DND-41 (cell line): ENCODE measurements around the gene SCN5A.

Source experiments
- ATAC-seq: fragments of 200-7000 bp; cut with Tn5 transposase; 3 replicates; pipeline ENCODE4 v1.9.1; 2021; ENCODE audit warnings: low read depth; ENCODE audit not compliant: insufficient read depth
- DNase-seq: peaks from one replicate; pipeline ENCODE4 v3.0.0-alpha.2; 2020
- H2AFZ ChIP-seq: 2 replicates; pipeline ENCODE4 v1.6.0; 2012; ENCODE audit warnings: low read depth, low read length
- H3K27ac ChIP-seq: 2 replicates; pipeline ENCODE4 v1.5.1; 2012; ENCODE audit warnings: low read length, inconsistent platforms
- H3K27me3 ChIP-seq: fragments of 200-600 bp; sonication (generic); 2 replicates; pipeline ENCODE4 v1.6.0; 2012; ENCODE audit warnings: low read length, mild to moderate bottlenecking, inconsistent platforms; ENCODE audit not compliant: insufficient read depth, poor library complexity
- H3K36me3 ChIP-seq: 2 replicates; pipeline ENCODE4 v1.5.1; 2012; ENCODE audit warnings: low read length, inconsistent platforms; ENCODE audit not compliant: insufficient read depth
- H3K4me1 ChIP-seq: 2 replicates; pipeline ENCODE4 v1.5.1; 2012; ENCODE audit warnings: mild to moderate bottlenecking, low read length; ENCODE audit not compliant: insufficient read depth
- H3K4me2 ChIP-seq: 2 replicates; pipeline ENCODE4 v1.6.0; 2012; ENCODE audit warnings: mild to moderate bottlenecking, moderate library complexity, low read length, inconsistent platforms; ENCODE audit not compliant: insufficient read depth
- H3K4me3 ChIP-seq, 2 experiments: fragments of 200-600 bp in 1 of 2; shearing (Covaris generic) in 1 of 2; 2 replicates each; pipeline ENCODE4 v1.5.1; 2012 to 2016; ENCODE audit warnings: inconsistent platforms in 2 of 2, low read length in 2 of 2, mild to moderate bottlenecking in 2 of 2, low read depth in 1 of 2, moderate library complexity in 1 of 2
- H3K79me2 ChIP-seq: 2 replicates; pipeline ENCODE4 v1.6.0; 2012; ENCODE audit warnings: low read length, inconsistent platforms; ENCODE audit not compliant: insufficient read depth
- H3K9ac ChIP-seq: 2 replicates; pipeline ENCODE4 v1.6.0; 2012; ENCODE audit warnings: low read depth, mild to moderate bottlenecking, inconsistent platforms, low read length, moderate library complexity
- H3K9me3 ChIP-seq: 2 replicates; pipeline ENCODE4 v1.5.1; 2012; ENCODE audit warnings: low read length, moderate library complexity, mild to moderate bottlenecking, inconsistent platforms; ENCODE audit not compliant: insufficient read depth, severe bottlenecking
- H4K20me1 ChIP-seq: 2 replicates; pipeline ENCODE4 v1.6.0; 2012; ENCODE audit warnings: low read length; ENCODE audit not compliant: insufficient read depth
- EZH2 ChIP-seq: IDR thresholded peaks from 3 replicates; pipeline ENCODE4 v1.6.1; 2012; ENCODE audit warnings: borderline replicate concordance, low read depth, mild to moderate bottlenecking, moderate library complexity, low read length, inconsistent platforms; ENCODE audit not compliant: severe bottlenecking
- TF ChIP-seq, protein P1 (sequence below): IDR thresholded peaks from 2 replicates; pipeline ENCODE4 v1.5.1; 2012; ENCODE audit warnings: borderline replicate concordance, low read length, moderate library complexity, mild to moderate bottlenecking; ENCODE audit not compliant: poor library complexity, severe bottlenecking; ENCODE audit errors: extremely low read depth

The SCN5A gene

DNA sequence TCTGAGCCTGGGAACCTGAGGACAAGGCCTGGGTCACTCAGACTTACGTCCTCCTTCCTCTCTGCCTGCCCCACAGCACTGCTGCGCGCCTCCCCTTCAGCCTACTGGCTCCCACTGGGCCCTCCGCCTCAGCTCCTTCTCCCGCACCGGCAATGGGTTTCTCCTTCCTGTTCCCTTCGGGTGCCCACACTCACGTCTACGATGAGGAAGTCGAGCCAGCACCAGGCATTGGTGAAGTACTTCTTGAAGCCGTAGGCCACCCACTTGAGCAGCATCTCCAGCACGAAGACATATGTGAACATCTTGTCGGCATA lies 83.3 kb downstream of the SCN5A start:
- no peaks in the 10 kb centered on the region for H3K27me3 ChIP-seq
- H3K9me3 ChIP-seq, result no peaks in the 10 kb centered on the region
- no peak overlapping the region for H3K9ac ChIP-seq
- no peak overlapping the region for H2AFZ ChIP-seq
- no peaks in the 10 kb centered on the region for H3K36me3 ChIP-seq
- H4K20me1 ChIP-seq, result no peaks in the 10 kb centered on the region; the same call in 1 of the 2 replicates
- no peaks in the 10 kb centered on the region for H3K4me1 ChIP-seq
- no peak for DNase-seq
- H3K4me3 ChIP-seq, result no peak overlapping the region
- ATAC-seq, result no peak
- TF ChIP-seq EZH2, result no peak
- TF ChIP-seq, protein P1, sequence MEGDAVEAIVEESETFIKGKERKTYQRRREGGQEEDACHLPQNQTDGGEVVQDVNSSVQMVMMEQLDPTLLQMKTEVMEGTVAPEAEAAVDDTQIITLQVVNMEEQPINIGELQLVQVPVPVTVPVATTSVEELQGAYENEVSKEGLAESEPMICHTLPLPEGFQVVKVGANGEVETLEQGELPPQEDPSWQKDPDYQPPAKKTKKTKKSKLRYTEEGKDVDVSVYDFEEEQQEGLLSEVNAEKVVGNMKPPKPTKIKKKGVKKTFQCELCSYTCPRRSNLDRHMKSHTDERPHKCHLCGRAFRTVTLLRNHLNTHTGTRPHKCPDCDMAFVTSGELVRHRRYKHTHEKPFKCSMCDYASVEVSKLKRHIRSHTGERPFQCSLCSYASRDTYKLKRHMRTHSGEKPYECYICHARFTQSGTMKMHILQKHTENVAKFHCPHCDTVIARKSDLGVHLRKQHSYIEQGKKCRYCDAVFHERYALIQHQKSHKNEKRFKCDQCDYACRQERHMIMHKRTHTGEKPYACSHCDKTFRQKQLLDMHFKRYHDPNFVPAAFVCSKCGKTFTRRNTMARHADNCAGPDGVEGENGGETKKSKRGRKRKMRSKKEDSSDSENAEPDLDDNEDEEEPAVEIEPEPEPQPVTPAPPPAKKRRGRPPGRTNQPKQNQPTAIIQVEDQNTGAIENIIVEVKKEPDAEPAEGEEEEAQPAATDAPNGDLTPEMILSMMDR, result no peak
- no peak overlapping the region for H3K4me2 ChIP-seq
- H3K27ac ChIP-seq, result no peak overlapping the region
- no peaks in the 10 kb centered on the region for H3K79me2 ChIP-seq

DNA sequence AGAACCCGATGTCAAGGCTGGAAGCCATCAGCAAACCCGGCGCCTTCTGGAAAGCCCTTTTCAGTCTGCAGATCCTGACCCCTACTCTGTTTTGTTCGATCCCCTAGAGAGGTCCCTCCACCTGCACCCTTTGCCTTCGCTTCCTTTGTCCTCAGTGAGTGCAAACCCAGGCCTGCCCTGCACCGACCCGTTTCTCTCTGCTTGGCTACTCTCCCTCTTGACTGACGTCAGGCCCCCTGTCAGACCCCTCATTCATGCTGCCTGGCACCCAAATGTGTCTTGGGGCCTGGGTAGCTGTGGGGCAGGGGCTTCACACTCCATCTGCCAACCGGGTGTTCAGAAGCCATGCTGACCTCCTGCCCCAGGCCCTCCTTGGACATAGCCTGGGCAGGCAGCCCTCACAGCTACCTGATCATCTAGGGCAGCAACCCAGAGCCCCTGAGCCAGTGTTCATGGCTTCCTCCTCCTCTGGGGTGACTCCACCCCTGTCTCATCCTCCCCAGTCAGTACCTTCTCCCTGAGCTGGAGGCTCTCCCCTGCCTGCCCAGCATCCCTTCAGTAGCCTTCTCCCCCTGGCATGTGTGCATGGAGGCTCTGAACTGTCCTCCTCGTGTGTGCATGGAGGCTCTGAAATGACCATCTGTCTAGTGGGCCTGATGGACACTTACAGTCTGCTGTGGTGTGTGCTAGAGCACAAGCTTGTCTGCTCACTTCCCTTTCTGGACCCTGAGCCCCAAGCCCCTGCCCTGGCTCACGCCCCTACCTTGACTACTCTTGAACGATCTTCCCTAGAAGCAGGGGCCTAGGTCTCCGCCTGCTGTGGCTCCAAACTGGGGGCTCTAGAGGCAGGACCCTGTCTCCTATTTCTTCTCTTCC lies 83.9 kb downstream of the SCN5A start:
- Histone ChIP-seq H3K27ac (no peak overlapping the region), H3K4me1 (no peaks in the 10 kb centered on the region), H4K20me1 (no peaks in the 10 kb centered on the region; the same call in 1 of the 2 replicates), H3K27me3 (no peaks in the 10 kb centered on the region), H3K4me3 (no peak overlapping the region), H3K9me3 (no peaks in the 10 kb centered on the region), H3K79me2 (no peaks in the 10 kb centered on the region), H2AFZ (no peak overlapping the region), H3K4me2 (no peak overlapping the region), H3K36me3 (no peaks in the 10 kb centered on the region), H3K9ac (no peak overlapping the region)
- TF ChIP-seq, protein P1, result no peak
- no peak for TF ChIP-seq EZH2
- DNase-seq, result no peak
- ATAC-seq, result no peak

DNA sequence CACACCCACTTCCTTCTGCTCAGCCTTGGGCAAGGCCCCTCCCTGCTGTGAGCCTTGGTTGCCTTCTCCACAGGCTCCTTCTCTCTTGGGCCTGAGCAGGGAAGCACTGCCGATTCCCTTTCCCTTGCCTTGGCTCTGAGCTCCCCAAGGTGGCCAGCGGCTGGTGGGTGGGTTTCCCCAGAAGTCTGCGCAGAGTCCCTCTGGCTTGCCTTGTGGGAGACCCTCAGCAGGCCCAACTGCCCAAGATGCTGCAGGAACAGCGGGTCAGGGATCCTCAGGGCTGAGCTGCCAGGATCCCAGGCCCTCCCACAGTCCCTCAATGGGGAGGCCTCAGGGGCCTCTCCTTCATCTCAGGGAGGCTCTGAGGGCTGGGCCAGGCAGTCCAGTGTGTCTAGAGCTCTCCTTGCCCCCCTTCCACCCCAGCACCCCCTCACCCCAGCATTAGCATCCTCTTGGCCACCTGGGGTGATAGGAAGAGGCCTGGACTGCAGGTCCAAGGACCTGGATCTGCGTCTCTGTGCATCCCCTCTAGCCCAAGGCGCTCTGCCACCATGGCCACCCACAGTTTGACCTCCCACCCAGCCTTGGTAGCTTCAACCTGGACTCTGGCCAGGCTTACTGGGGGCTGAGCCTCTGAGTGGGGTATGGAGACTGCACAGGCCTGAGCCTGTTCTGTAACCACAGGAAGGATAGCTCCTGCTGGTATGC lies 84.7 kb downstream of the SCN5A start:
- TF ChIP-seq EZH2, result no peak
- TF ChIP-seq, protein P1, result no peak
- no peak overlapping the region for H2AFZ ChIP-seq
- no peaks in the 10 kb centered on the region for H3K9me3 ChIP-seq
- no peaks in the 10 kb centered on the region for H3K27me3 ChIP-seq
- no peak overlapping the region for H3K9ac ChIP-seq
- no peaks in the 10 kb centered on the region for H3K36me3 ChIP-seq
- DNase-seq (no peak), ATAC-seq (no peak)
- H3K4me1 ChIP-seq, result no peaks in the 10 kb centered on the region
- H3K4me2 ChIP-seq, result no peak overlapping the region
- H3K4me3 ChIP-seq, result no peak overlapping the region
- H4K20me1 ChIP-seq, result no peaks in the 10 kb centered on the region; the same call in 1 of the 2 replicates
- no peaks in the 10 kb centered on the region for H3K79me2 ChIP-seq
- H3K27ac ChIP-seq, result no peak overlapping the region
